WERI-Rb-1 (cell line): ENCODE results near the gene APP.

Experiments used
- DNase-seq: peaks from one replicate; pipeline ENCODE4 v3.0.0-alpha.2; 2020
- H3K27ac ChIP-seq: fragments of 250-450 bp; sonication (Bioruptor Pico); 2 replicates; pipeline ENCODE4 v1.5.1; 2020; ENCODE audit warnings: mild to moderate bottlenecking, moderate library complexity
- H3K27me3 ChIP-seq: fragments of 250-450 bp; sonication (Bioruptor Pico); 2 replicates; pipeline ENCODE4 v1.5.1; 2021; ENCODE audit warnings: mild to moderate bottlenecking, low read depth, moderate library complexity; ENCODE audit not compliant: insufficient read depth, severe bottlenecking
- H3K36me3 ChIP-seq: fragments of 250-450 bp; sonication (Bioruptor Pico); 2 replicates; pipeline ENCODE4 v1.5.1; 2020; ENCODE audit warnings: mild to moderate bottlenecking, moderate library complexity
- H3K4me3 ChIP-seq: 2 replicates; pipeline ENCODE4 v1.5.1; 2011; ENCODE audit warnings: low read depth, mild to moderate bottlenecking, control low read depth, low read length
- H3K9me3 ChIP-seq: fragments of 250-450 bp; sonication (Bioruptor Pico); 2 replicates; pipeline ENCODE4 v1.5.1; 2021; ENCODE audit warnings: mild to moderate bottlenecking, moderate library complexity; ENCODE audit not compliant: severe bottlenecking
- TF ChIP-seq, protein P1 (sequence below): IDR thresholded peaks from 2 replicates; pipeline ENCODE4 v1.5.1; 2011; ENCODE audit warnings: low read depth, mild to moderate bottlenecking, control low read depth, inconsistent platforms, low read length

The APP gene

DNA sequence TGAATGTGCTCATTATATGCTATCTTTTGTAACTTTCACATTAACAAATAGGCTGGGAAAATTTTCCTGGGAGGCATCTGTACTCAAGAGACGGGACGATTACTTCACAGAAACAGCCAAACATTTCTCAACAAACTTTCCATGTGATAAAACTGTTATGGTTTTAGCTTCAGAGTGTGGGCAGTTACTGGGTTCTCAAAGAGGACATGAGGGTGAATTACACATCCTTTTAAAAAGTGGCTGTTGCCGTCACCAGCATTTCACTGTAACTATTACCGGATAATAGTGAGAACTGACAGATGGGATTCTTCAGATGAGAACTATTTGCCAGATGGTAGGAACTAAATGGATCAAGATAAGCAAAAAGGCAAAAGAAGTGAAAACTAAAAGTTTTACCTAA is 109.1 kb downstream of the APP start:
- no peak for DNase-seq
- TF ChIP-seq, protein P1, sequence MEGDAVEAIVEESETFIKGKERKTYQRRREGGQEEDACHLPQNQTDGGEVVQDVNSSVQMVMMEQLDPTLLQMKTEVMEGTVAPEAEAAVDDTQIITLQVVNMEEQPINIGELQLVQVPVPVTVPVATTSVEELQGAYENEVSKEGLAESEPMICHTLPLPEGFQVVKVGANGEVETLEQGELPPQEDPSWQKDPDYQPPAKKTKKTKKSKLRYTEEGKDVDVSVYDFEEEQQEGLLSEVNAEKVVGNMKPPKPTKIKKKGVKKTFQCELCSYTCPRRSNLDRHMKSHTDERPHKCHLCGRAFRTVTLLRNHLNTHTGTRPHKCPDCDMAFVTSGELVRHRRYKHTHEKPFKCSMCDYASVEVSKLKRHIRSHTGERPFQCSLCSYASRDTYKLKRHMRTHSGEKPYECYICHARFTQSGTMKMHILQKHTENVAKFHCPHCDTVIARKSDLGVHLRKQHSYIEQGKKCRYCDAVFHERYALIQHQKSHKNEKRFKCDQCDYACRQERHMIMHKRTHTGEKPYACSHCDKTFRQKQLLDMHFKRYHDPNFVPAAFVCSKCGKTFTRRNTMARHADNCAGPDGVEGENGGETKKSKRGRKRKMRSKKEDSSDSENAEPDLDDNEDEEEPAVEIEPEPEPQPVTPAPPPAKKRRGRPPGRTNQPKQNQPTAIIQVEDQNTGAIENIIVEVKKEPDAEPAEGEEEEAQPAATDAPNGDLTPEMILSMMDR: no peak
- H3K36me3 ChIP-seq: peaks cover 10% of the 10 kb centered on the region
- H3K4me3 ChIP-seq: no peak overlapping the region
- no peaks in the 10 kb centered on the region for H3K27me3 ChIP-seq
- no peaks in the 10 kb centered on the region for H3K9me3 ChIP-seq
- H3K27ac ChIP-seq: no peak overlapping the region

DNA sequence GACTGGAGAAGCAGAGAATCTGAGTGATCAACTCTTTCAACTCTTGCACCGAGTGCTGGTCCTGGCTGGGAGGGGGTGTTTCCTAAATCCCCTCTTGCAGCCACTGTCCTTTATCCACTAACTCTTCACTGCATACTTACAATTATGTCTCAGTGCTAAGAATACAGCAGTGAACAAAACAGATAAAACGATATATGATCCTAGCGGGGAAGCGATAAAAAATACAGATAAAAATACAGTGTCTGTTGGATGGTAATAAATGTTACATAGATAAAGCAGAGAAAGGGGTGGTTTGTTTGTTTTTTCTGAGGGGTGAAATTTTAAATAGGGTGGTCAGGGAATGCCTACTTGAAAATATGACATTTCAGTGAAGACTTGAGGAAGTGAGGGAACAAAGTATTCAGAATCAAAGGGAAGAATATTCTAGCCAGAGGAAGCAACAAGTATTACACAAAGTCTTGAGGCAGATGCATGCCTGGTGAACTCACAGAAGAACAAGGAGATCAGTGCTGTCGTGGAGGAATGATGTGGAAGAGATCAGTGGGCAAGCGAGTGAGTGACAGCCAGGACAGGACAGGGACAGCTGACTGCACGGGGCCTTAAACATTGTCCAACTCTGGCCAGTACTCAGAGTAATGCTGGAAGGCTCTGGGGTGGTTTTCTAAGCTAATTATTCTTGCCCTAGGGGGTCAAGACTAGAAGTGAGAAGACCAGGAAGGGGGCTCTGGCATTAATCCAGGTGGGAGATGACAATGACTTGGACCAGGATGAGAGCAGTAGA is 110.0 kb downstream of the APP start:
- H3K4me3 ChIP-seq: no peak overlapping the region
- no peaks in the 10 kb centered on the region for H3K27me3 ChIP-seq
- no peak overlapping the region for H3K27ac ChIP-seq
- peaks cover 10% of the 10 kb centered on the region for H3K36me3 ChIP-seq
- no peak for DNase-seq
- TF ChIP-seq, protein P1: no peak
- H3K9me3 ChIP-seq: no peaks in the 10 kb centered on the region

DNA sequence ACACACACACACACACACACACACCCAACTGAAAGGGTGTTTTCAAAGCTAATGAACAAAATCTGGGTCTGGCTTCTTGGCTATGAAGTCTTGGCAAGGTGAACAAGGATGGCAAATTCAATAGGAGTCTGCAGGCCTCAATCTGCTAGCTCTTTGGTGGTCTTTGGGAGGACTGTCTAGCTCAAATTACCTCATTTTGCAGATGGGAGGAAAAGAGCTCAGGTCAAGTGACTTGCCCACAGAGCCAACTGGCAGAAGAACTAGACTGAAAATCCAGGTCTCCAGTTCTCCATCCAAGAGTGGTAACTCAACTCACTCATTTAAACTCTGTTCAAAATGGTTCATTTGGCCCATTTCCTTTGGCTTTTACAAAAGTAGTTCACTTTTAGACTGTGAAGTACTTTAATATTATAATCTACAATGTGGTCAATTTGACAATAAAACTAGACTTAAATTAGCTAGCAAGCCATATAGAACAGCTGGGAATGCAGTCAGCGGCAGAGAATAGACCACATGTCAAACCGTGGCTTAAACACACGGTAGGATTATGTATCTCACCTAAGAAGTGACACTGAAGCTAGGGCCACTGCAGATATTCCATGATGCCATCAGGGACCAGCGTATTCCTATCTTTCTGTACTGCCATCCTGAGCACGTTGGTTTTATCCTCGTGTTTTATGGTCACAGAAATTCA is 112.9 kb downstream of the APP start:
- no peak for DNase-seq
- TF ChIP-seq, protein P1: no peak
- no peaks in the 10 kb centered on the region for H3K9me3 ChIP-seq
- H3K36me3 ChIP-seq: peaks cover 17% of the 10 kb centered on the region
- H3K27me3 ChIP-seq: no peaks in the 10 kb centered on the region
- no peak overlapping the region for H3K4me3 ChIP-seq
- H3K27ac ChIP-seq: no peak overlapping the region

DNA sequence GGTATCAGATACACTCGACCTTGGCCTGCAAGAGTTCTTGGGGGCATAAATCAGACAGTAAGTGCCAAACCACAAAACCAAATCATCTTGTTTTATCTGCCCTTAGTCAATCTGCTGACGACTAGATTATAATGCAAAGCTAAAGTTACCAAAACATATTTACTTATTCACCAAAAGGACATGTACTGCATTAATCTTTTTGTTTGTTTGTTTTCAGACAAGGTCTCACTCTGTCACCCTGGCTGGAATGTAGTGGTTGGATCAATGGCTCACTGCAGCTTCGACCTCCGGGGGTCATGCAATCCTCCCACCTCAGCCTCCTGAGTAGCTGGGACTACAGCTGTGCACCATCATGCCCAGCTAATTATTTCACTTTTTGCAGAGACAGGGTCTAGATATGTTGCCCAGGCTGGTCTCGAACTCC is 114.7 kb downstream of the APP start:
- Histone ChIP-seq H3K4me3 (no peak overlapping the region), H3K27me3 (no peaks in the 10 kb centered on the region), H3K36me3 (peaks cover 34% of the 10 kb centered on the region)

DNA sequence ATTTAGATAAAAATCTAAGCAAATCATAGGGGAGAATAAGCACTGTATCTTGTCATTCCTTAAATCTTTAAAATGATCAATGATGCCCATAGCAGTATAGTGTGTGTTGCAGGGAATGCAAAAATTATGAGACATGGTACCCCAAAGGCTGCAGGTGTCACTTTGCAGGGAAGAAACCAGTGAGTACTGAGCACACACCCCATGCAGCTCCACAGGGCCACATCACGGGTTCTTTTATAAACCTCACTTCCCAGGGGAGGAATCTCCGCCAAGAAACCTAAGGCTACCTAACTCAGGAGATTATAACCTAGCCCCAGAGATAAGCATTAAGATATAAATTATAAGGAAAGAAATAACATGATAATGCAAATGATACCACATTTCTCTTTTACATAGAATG is 115.6 kb downstream of the APP start:
- Histone ChIP-seq H3K27ac (no peak overlapping the region), H3K9me3 (no peaks in the 10 kb centered on the region), H3K27me3 (no peaks in the 10 kb centered on the region), H3K36me3 (peaks cover 38% of the 10 kb centered on the region), H3K4me3 (no peak overlapping the region)
- no peak for DNase-seq
- TF ChIP-seq, protein P1: no peak

More for the DNA sequence above, 114.7 kb downstream of the APP start:
- TF ChIP-seq, protein P1: no peak
- no peaks in the 10 kb centered on the region for H3K9me3 ChIP-seq
- no peak overlapping the region for H3K27ac ChIP-seq
- no peak for DNase-seq
